SIG-M5 treated with dmso at 0.1 percent for 504 hours (cell line): ENCODE results near the gene CFAP119.

Source experiments
- DNase-seq: peaks from one replicate; lab custom pipeline; 2025; ENCODE audit not compliant: unreplicated experiment; lab: John Stamatoyannopoulos, UW

CFAP119 gene

DNA sequence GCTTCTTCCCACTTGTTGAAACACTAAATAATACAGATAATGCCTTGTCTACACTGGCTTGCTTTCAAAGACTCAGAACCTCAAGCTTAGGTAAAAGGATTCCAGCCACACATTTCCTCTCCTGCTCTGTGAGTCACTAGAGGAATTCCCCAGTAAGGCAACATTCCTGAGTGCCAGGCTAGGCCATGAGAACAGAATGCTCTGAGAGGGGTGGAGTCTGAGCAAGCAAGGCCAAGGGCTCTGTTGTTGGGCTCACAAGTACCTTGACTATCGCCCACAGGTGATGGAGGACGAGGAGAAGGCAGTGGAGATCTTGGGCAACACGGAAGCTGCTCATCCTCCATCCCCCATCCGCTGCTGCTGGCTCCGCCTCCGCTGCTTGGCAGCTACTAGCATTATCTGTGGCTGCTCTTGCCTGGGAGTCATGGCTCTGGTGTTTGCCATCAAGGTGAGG is 20.4 kb downstream of the CFAP119 start:
- peak; percentile 64 for DNase-seq

DNA sequence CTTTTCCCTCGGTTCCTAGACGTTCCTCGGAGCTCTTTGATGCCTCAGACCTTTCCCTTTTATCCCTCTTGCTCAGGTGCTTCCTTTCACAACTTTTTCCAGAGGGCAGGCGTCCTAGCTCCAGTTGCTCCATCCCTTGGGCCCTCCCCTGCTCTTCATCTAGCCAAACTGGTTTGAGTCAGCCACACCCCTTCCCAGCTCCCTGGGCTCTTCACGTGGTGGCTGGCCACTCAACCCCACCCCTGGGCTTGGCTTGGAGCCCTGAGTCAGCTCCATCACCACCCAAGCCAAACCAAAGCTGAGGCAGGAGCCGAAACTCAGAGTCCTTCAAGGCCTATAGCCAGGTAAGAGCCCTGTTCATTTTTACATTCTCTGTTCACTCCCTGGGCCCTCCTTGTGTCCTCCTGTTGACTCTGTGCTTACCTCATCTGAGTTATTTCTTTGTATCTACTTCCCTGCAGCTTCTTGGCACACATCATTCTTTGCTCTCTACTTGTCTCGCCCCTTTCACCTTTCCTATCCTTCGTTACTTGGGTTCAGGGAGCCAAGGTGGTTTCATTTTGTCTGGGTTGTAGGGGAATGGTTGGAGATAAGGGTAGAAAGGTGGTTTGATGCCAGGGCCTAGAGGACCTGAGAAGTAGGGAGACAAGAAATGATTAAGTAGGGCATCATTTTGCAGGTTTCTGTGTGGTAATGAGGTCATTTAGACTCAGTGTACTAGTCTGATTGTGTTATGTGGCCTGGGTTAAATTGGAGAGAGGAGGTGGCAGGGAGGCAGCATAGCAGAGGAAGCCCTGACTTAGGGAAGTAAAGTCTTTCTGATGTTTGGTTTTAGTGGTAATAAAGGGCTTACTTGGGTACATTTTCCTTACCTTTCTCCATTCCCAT is 21.3 kb downstream of the CFAP119 start:
- DNase-seq, result peak; percentile 64

DNA sequence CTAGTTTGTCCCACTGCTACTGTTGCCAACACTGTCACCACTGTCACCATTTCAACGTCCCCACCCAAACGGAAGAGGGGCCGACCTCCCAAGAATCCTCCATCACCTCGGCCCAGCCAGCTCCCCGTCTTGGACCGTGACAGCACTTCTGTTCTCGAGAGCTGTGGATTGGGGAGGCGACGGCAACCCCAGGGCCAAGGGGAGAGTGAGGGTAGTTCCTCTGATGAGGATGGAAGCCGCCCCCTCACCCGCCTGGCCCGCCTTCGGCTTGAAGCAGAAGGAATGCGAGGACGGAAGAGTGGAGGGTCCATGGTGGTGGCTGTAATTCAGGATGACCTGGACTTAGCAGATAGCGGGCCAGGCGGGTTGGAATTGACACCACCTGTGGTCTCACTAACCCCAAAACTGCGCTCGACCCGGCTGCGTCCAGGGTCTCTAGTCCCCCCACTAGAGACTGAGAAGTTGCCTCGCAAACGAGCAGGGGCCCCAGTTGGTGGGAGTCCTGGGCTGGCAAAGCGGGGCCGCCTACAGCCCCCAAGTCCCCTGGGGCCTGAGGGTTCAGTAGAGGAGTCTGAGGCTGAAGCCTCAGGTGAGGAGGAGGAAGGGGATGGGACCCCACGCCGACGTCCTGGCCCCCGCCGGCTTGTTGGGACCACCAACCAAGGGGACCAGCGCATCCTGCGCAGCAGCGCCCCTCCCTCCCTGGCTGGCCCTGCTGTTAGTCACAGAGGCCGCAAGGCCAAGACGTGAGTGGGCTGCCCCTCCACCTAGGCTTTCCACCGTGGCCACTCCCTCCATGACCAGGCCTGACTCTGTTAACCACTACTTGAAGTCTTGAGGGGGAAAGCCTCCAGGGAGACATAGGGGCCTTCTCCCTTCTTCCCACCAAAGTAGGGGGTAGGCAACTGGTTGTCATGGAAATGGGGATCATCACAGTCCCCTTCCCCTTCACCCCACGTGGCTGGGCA is 22.6 kb downstream of the CFAP119 start:
- DNase-seq, result no peak

DNA sequence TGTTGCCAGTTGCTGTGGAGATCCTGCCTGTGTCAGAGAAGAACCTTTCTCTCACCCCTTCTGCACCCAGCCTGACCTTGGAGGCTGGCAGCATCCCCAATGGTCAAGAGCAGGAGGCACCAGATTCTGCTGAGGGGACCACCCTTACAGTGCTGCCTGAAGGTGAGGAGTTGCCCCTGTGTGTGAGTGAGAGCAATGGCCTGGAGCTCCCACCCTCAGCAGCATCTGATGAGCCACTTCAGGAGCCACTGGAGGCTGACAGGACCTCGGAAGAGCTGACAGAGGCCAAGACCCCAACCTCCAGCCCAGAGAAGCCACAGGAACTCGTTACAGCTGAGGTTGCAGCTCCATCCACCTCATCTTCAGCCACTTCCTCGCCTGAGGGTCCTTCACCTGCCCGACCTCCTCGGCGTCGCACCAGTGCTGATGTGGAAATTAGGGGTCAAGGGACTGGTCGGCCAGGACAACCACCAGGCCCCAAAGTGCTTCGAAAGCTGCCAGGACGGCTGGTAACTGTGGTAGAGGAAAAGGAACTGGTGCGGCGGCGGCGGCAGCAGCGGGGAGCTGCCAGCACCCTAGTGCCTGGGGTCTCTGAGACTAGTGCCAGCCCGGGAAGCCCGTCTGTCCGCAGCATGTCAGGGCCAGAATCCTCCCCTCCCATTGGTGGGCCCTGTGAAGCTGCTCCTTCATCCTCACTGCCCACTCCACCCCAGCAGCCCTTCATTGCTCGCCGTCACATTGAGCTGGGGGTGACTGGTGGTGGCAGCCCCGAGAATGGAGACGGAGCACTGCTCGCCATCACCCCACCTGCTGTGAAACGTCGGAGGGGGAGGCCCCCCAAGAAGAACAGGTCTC is 23.8 kb downstream of the CFAP119 start:
- DNase-seq, result no peak

DNA sequence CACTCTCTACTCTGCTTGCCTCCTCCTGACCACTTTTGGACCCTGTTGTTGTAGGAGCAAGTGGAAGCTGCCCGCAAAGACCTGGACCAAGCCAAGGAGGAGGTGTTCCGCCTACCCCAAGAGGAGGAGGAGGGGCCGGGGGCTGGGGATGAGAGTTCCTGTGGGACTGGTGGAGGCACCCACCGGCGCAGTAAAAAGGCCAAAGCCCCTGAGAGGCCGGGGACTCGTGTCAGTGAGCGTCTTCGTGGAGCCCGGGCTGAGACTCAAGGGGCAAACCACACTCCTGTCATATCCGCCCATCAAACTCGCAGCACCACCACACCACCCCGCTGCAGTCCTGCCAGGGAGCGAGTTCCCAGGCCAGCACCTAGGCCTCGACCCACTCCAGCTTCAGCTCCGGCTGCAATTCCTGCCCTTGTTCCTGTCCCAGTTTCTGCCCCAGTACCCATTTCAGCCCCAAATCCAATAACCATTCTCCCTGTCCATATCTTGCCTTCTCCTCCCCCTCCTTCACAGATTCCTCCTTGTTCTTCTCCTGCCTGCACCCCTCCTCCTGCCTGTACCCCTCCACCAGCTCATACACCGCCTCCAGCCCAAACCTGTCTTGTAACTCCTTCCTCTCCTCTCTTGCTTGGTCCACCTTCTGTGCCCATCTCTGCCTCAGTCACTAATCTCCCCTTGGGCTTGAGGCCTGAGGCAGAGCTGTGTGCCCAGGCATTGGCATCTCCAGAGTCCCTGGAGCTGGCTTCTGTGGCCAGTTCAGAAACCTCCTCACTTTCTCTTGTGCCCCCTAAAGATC is 24.7 kb downstream of the CFAP119 start:
- DNase-seq, result no peak

DNA sequence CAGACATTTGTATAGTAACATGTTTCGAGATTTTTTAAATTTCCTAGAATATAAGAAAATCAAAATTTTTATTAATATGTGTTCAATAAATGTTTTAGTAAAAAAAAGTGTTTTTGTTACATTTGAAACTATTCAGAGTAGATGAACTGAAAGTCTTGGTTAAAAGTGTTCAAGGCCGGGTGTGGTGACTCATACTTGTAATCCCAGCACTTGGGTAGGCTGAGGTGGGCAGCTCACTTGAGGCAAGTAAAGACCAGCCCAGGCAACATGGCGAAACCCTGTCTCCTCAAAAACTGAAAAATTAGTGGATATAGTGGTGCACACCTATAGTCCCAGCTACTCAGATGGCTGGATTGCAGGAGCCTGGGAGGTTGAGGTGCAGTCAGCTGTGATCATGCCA is 30.5 kb downstream of the CFAP119 start:
- DNase-seq, result no peak

DNA sequence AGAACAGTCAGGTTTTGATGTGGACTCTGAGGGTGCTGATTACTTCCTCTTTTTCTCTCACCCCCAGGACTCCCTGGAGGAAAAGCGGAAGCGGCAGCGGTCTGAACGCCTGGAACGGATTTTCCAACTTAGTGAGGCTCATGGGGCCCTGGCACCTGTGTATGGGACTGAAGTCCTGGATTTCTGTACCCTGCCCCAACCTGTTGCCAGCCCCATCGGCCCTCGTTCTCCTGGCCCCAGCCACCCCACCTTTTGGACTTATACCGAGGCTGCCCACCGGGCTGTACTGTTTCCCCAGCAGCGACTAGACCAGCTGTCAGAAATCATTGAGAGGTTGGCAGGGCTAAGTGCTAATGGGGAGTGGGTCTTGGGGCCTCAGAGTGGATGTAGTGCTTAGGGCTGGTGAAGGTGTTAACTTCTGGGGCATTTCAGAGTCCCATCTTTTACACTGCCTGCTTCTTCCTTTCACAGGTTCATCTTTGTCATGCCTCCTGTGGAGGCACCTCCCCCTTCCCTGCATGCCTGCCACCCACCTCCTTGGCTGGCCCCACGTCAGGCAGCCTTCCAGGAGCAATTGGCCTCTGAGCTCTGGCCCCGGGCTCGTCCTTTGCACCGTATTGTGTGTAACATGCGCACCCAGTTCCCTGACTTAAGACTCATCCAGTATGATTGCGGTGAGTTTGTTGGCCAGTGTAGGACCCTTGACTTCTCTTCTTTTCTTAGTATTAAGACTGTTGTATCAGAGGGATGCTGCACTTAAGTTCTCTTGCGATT is 32.8 kb downstream of the CFAP119 start:
- DNase-seq, result no peak

DNA sequence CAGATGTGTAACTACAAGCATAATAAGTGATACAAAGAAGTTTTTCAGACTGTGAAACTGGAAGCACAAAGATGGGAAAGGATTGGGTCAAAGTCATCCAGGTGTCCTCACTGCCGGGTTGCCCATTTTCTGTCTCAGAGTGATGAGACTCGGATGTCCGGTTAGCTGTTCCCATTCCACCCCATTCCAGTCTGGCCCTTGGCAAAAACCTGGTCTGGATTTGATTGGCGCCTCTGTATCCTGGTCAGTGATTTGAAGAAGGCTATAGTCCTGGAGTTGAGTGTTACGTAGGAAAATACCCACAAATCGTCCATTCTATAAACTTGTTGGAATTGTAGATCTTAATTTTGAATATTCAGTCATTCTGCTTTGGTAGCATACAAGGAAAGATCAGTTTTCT is 33.5 kb downstream of the CFAP119 start:
- no peak for DNase-seq

DNA sequence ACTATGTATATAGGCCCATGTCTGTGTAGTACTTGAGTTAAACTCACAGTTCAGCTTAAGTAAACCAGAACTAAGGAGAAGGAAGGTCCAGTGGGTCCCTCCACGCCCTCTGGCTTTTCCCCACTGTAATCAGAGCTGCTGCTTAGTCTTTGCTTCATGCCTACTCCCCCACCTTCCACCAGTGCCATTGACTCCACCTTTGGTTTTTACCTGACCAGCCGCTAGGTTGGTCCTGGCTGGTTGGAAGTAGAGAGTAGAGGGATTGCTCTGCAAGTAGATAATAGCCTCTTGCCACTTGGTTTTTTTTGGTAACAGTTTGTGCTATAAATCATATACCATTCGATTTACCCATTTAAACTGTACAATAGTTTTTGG is 36.5 kb downstream of the CFAP119 start:
- DNase-seq, result no peak

DNA sequence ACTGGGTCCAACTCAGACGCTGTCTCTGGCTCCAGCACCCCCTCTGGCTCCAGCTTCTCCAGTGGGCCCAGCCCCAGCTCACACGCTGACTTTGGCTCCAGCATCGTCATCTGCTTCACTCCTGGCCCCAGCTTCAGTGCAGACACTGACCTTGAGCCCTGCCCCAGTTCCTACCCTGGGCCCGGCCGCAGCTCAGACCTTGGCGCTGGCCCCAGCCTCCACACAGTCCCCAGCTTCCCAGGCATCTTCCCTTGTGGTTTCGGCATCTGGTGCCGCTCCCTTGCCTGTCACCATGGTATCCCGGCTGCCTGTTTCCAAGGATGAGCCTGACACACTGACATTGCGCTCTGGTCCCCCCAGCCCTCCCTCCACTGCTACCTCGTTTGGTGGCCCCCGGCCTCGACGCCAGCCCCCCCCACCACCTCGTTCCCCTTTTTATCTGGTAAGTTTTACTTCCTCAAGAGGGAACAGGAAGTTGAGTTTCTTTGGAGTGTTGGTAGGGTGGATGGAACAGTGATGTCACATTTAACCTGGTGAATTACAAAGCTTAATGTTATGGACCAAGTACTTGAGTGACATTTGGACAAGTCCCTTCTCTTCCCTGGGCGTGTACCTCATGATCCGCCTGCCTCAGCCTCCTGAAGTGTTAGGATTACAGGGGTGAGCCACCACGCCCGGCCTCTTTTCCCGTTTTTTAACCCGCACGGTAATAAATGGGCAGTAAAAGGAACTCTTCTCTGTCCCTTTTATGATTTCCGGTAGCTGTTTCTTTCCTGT is 37.0 kb downstream of the CFAP119 start:
- DNase-seq, result peak; percentile 82

DNA sequence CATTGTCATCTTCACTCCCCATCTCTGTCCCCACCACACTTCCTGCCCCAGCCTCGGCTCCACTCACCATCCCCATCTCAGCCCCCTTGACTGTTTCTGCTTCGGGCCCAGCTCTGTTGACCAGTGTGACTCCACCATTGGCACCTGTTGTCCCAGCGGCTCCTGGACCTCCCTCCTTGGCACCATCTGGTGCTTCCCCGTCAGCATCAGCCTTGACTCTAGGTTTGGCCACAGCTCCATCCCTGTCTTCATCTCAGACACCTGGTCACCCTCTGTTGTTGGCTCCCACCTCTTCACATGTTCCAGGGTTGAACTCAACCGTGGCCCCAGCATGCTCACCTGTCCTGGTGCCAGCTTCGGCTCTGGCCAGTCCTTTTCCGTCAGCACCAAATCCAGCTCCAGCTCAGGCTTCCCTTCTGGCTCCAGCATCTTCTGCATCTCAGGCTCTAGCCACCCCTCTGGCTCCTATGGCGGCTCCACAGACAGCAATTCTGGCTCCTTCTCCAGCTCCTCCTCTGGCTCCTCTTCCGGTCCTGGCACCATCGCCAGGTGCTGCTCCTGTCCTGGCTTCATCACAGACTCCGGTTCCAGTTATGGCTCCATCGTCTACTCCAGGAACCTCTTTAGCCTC is 38.0 kb downstream of the CFAP119 start:
- no peak for DNase-seq

DNA sequence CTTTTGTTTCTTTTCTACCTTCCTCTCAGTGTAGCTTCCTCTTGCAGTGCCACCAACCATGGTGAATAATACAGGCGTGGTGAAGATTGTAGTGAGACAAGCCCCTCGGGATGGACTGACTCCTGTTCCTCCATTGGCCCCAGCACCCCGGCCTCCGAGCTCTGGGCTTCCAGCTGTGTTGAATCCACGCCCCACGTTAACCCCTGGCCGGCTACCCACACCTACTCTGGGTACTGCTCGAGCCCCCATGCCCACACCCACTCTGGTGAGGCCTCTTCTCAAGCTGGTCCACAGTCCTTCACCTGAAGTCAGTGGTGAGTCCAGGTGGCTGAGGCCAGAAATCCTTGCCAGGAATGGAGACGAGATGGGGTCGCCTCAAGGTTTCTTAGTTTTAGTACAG is 38.9 kb downstream of the CFAP119 start:
- no peak for DNase-seq

DNA sequence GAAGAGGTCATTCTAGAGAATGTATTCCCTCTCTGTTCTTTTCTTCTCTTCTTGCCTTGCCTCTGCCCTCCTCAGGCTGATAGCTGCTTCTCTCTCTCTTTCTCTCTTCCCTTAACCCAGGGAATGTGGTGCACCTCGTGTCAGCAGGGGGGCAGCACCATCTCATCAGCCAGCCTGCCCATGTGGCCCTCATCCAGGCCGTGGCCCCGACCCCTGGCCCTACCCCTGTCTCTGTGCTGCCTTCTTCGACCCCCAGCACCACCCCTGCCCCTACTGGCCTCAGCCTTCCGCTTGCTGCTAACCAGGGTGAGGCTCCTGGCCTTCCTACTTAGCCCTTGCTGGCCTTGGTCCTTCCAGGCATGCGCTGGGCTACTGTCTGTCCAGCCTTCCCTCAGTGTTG is 39.4 kb downstream of the CFAP119 start:
- DNase-seq, result peak; percentile 1

DNA sequence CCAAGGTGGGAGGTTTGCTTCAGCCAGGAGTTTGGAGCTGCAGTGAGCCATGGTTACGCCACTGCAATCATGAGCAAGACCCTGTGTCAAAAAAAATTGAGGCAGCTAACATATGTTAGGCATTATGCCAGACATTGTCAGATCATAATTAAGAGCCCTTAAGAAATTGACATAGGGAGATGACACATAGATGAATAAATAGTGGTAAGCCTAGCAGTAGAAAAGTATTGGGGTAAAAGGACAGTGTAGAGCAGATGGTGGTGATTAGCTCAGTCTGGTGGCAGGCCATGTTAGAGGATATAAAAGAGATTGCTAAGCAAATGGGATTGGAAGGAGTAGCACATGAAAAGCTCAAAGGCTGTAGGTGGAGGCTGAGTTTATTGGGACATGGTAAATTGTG is 40.3 kb downstream of the CFAP119 start:
- DNase-seq, result no peak

DNA sequence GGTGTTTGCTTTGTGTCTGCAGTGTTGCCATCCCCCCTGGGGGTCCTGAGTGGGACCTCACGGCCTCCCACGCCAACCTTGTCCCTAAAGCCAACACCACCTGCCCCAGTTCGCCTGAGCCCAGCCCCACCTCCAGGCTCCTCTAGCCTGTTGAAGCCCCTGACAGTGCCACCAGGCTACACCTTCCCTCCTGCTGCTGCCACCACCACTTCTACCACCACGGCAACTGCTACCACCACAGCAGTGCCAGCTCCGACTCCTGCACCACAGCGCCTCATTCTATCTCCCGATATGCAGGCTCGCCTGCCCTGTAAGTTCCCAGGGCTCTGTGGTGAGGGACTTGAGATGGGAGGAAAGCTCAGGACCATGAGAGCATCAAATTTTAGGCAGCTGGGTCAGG is 40.7 kb downstream of the CFAP119 start:
- DNase-seq, result no peak

DNA sequence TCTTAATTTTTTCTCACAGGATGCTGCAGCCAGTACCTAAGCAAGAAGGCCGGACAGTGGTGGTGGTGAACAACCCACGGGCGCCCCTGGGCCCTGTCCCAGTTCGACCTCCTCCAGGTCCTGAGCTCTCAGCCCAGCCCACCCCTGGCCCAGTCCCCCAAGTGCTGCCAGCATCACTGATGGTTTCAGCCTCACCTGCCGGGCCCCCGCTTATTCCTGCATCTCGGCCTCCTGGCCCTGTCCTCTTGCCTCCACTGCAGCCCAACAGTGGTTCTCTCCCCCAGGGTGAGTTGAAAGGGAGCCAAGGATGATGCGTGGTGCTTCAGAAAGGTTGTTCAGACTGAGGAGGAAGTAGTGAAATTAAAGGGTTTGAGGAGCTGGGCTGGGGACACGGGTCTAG is 41.2 kb downstream of the CFAP119 start:
- DNase-seq, result no peak

DNA sequence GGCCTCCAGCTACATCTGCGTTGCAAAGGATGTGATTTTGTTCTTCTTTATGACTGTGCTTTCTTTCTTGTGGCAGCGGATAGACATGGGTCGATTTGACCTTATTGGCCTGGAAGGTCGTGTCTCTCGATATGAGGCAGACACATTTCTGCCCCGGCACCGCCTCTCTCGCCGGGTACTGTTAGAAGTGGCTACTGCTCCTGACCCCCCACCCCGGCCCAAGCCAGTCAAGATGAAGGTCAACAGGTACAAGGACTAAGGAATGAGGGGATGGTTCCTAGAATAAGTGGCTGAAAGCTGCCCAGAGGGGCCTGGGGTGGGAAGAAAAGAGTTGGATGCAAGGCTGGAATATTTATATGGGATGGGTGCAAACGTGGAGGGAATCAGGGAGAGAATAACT is 41.8 kb downstream of the CFAP119 start:
- no peak for DNase-seq

DNA sequence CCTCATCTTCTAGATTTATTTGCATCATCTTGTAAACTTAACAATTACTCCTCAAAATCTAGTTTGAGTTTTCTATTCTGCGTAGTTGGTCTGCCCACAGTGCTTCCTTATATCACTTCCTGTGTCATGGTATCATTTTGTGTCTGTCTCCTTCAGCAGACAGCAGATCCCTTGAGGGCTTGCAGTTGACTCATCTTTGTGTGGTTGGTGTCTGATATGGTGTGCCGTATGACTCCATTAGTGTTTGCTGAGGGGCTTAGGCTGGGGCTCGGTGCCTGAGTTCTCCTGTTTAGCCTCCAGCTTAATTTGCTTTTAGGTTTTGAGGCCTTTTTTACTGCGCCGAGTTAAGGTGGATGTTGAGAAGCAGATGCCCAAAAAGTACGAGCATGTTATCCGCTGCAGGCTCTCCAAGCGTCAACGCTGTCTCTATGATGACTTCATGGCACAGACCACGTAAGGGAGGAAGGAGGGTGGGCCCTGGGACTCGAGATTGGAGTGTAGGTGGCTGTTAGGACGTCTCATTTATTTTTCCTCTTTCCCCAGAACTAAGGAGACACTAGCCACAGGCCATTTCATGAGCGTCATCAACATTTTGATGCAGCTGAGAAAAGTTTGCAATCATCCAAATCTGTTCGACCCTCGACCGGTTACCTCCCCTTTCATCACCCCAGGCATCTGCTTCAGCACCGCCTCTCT is 46.0 kb downstream of the CFAP119 start:
- peak; percentile 70 for DNase-seq
